ENCODE data around the gene DDAH1.

- TF ChIP-seq CTCF (IDR thresholded peaks at IDR 0.05) (no peak), POLR2AphosphoS5 (IDR thresholded peaks at IDR 0.05; ENCODE audit: insufficient read depth in 1 of 2, low read depth in 1 of 2) (no peak), POLR2A (IDR thresholded peaks at IDR 0.05) (no peak)
Observed at GRCh38 chr1:85409516-85409915, 55.4 kb downstream of the DDAH1 start.

Measured in vagina (tissue), 2 donors.